NT2/D1 (cell line): Measurements from ENCODE around the gene SLFN11.

Experiments
- YY1 ChIP-seq: IDR thresholded peaks from 2 replicates; pipeline ENCODE4 v1.6.1; 2011; ENCODE audit not compliant: insufficient read length, insufficient read depth
- ZNF274 ChIP-seq: IDR thresholded peaks from 2 replicates; pipeline ENCODE4 v1.6.1; 2011; ENCODE audit warnings: mild to moderate bottlenecking, low read depth, low read length

DNA sequence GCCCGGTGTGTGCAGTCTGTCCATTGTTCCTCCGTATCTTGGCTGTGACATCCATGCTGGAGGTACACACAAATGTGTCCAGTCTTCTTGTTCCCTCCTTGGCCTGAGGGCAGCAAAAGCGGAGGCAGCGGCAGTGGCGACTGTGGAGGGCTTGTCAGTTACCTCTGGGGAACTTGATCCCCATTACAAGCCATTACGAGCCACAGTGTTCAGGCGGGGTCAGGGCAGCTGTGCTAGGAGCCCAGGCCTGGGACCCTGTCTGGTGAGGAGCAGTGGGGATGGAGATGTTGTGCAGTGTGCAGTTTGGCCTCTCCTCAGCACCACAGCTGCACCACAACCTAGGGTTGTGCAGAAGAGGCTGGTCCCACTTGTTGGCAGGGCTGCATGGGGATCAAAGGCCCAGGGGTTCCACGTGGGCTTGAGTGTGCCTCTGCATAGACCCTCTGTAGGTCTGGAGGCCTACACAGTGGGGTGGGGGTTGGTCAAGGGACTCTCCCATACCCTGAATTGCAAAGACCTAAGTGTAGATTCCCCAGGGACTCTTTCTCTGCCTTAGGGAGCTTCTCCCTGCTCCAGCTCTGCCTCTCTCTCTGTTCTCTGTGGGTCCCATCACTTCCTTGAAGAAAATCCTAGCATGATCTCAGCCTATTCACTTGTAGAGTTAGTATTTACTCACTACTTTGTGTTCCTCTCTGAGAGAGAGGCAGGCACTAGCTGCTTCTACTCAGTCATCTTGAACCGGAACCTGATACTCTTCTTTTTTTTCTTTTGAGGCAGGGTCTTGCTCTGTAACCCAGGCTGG, 58.8 kb downstream of the SLFN11 start:
- TF ChIP-seq YY1: no peak
- TF ChIP-seq ZNF274: no peak
